GM12801 (cell line): ENCODE data around the gene ZBTB7A.

Source experiments
- TF ChIP-seq, protein P1 (sequence below): IDR thresholded peaks from one replicate; pipeline ENCODE4 v1.5.1; 2011; ENCODE audit warnings: control low read depth; ENCODE audit not compliant: insufficient read length; ENCODE audit errors: extremely low read depth

The ZBTB7A gene

DNA sequence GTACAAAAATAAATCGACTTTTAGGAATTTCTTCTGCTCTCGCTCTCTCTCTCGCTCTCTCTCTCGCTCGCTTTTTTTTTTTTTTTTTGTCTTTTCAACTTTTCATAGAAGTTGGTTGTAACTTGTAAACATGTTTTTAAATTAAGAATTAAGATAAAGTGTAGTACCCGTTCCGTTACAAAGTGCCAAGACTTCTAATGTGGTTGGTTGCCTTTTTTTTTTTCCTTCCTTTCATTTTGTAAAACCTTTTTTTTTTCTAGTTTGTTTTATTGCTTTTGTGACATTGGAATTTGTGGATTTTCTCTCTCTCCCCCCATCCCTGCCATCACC lies 20.4 kb downstream of the ZBTB7A start:
- TF ChIP-seq, protein P1, sequence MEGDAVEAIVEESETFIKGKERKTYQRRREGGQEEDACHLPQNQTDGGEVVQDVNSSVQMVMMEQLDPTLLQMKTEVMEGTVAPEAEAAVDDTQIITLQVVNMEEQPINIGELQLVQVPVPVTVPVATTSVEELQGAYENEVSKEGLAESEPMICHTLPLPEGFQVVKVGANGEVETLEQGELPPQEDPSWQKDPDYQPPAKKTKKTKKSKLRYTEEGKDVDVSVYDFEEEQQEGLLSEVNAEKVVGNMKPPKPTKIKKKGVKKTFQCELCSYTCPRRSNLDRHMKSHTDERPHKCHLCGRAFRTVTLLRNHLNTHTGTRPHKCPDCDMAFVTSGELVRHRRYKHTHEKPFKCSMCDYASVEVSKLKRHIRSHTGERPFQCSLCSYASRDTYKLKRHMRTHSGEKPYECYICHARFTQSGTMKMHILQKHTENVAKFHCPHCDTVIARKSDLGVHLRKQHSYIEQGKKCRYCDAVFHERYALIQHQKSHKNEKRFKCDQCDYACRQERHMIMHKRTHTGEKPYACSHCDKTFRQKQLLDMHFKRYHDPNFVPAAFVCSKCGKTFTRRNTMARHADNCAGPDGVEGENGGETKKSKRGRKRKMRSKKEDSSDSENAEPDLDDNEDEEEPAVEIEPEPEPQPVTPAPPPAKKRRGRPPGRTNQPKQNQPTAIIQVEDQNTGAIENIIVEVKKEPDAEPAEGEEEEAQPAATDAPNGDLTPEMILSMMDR: no peak

DNA sequence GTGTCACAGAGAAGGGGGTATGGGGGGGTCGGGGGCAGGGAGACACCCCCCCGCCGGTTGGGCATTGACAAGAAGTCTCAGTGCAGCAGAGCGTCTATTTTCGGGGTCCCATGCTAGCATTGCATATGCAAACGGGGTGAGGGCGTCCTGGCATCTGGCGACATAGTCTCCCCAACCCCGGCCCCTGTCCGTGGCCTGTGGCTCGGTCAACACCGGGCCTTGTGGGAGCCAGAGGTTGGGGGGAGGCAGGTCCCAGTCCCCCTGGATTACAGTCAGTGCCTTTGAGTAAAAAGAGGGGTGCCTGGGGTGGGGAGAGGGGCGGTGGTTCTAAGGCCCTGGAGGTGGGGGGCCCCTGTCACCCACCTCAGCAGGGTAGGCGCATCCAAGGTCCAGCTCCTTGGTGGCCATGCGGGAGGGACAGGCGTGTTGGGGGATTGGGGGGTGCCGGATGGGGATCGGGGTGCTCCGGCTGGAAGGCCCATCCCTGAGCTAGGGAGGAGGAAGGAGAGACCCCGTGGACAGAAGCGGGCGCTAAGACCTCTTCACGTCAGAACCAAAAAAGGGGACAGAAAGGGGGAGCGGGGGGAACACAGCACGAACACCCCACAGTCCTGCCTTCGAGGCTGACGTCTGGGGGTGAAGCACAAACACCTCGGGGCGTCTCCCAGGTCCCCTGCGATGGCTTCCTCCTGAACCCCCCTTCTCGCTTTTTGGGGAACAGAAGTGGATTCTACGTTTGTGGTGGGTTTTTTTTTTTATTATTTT lies 20.9 kb downstream of the ZBTB7A start:
- TF ChIP-seq, protein P1: no peak

DNA sequence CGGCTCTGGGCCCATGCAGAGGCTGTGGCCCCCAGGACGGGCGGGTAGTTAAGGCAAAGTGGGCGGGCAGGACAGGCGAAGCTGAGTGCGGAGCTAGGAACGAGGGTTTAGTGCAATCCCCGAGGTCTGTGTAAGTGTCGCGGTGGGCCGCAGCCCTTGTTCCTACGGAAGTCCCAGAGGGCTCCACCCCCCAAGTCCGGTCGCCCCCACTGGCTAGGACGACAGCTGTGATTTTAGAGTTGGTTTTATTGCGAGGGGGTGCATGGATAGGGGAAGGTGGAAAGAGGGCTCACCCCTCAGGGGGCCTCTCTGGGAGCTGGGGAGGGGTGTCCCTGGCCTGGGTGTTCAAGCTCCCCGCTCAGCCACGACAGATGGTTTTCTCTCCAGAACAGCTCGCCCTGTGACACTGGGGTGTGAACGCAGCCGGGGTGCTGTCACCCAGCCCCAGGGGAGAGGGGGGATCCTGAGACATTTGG lies 21.7 kb downstream of the ZBTB7A start:
- TF ChIP-seq, protein P1: no peak

DNA sequence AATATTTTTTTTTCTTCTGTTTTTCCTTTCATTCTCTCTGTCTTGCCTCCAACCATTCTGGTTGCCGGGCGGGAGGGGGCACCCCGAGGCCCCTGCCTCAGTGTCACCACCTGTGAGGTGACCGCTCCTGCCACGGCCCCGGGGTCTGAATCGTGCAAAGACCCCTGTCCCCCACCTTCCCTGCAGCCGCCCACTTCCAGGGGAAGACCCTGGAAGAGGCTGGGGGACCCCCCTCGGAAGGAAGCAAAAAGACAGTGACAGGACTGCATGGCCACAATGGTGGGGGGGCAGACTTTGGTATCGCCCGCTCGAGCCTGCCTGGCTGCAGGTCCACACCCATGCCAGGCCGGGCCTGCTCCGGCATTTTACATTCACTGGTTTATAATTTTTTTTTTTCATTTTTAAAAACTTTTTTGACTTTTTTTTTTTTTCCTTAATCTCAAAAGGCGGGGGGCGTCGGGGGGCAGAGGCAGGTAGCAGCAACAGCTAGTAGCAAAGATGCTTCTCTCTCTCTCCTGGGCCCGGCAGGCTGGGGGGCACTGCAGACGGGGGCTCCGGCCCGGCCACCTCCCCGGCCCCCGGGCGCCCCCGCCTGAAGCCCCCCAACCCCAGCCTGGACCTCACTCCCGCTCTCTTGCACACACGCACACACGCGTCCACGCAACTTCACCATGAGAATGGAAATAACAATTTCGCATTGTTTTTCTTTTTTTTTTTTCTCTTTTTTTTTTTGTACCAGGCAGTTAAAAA lies 22.6 kb downstream of the ZBTB7A start:
- TF ChIP-seq, protein P1: no peak

DNA sequence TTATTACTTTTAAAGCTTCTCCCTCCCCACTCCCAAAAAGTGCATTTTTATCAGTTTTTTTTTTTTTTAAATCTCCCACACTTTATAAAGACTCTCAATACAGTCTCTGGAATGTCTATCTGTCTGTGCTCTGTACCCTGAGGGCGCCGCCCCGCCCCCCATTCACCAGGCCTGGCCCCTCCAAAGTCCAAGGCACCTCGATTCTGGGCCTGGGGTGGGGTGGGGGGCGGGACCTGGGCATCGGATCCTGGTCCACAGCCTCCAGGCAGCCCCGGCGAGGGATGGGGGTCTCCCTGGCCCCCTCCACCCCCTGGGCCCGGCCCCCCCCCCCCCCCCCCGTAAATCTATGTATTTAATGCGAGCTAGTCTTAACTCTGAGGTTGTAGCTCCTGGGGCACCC lies 23.3 kb downstream of the ZBTB7A start:
- TF ChIP-seq, protein P1: no peak

DNA sequence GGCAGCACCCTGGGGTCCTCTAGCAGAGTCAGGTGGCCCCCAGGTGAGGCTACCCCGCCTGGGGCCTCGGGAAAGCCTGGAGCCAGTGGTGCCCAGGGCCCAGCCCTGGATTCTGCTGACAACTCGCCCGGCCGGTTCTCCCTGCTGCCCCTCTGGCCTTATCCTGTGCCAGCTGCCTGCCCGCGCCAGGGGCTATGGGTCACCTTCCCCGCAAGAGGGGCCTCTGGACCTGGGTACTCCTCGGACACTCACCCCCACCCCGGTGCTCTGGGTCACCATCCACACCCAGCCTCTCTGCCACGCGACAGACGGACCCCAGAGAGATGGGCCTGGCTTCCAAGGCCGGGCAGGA lies 24.0 kb downstream of the ZBTB7A start:
- TF ChIP-seq, protein P1: no peak

DNA sequence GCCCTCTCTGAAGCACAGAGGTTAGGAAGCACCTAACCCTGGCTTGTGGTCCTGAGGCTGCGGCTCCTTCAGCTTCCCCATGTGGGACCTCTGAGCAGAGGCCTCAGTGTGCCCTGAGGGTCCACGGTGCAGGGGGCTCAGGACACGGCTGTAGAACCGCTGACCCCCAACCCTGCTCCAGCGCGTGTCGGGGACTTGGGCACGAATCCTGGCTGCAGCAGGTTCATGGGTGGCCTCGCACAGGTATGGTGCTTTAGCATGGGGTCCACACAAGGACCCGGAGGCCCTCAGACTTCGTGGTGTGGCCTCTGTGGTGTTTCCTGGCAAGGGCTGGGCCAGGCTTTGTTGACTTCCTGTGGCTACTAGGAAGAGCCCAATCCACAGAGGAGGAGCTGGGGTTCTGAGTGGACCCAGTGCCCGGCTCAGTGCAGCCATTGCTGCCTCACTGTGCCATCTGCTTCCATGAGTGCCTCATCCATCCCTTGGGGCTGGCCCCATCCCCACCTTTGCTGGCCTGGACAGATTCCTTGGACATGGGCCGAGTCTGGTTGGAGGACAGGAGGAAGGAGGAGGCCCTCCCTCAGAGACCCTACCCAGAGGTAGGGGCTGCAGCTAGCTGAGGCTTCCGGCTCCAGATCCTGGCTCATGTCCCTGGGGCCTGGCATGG lies 24.5 kb downstream of the ZBTB7A start:
- TF ChIP-seq, protein P1: no peak
